HepG2 (cell line): ENCODE data around the gene LMX1B. TPM values are rescaled to one million over a fixed set of nuclear protein-coding genes. Genes with fewer than 3 reads are reported as not detected.

ENCODE experiments used
- ATAC-seq: fragments of 200-7000 bp; cut with Tn5 transposase; 3 replicates; pipeline ENCODE4 v1.9.1; 2020; ENCODE audit warnings: mild to moderate bottlenecking, moderate library complexity
- BruUV-seq: library from RNA; stranded (reverse); fragments of 400-500 nt; replicated peaks from 2 replicates; lab custom pipeline; 2021; lab: Mats Ljungman, UMichigan
- CTCF ChIA-PET: fragments of 300-600 bp; formaldehyde crosslinking; extraction: SDS; loops from one replicate; lab custom pipeline; 2021; ENCODE audit warnings: low total read pairs, inconsistent platforms, low intra/inter-chr PET ratio; lab: Yijun Ruan, JAX
- POLR2A ChIA-PET: fragments of 350-600 bp; sonication (Branson Sonifier 250); formaldehyde crosslinking; loops from one replicate; lab custom pipeline; 2020; ENCODE audit warnings: antibody characterized with exemption, inconsistent platforms; lab: Yijun Ruan, JAX
- DNase-seq: peaks from one replicate; pipeline ENCODE4 v3.0.0-alpha.2; 2015; ENCODE audit warnings: low spot score
- FAIRE-seq: peaks from 3 replicates; lab custom pipeline; 2011; peaks lifted over from hg19 to GRCh38; lab: Jason Lieb, UNC
- H2AFZ ChIP-seq: one replicate; pipeline ENCODE4 v1.6.1; 2011; ENCODE audit warnings: low read length, inconsistent platforms
- H3K27ac ChIP-seq: fragments of 300-600 bp; 3 replicates; pipeline ENCODE4 v1.8.0; 2011; ENCODE audit warnings: mixed run types, mild to moderate bottlenecking, mixed read lengths, low read length, inconsistent platforms; ENCODE audit not compliant: insufficient read depth; ENCODE audit errors: extremely low read length
- H3K27me3 ChIP-seq, 2 experiments: fragments of 200-600 bp in 1 of 2; 2 replicates in 1 of 2; 3 replicates in 1 of 2; pipeline versions ENCODE4 v1.6.0 to v1.8.0; 2011; ENCODE audit warnings: low read length in 2 of 2, mild to moderate bottlenecking in 2 of 2, moderate library complexity in 2 of 2, inconsistent platforms in 1 of 2; ENCODE audit not compliant: insufficient read depth in 2 of 2, control insufficient read depth in 1 of 2
- H3K36me3 ChIP-seq, 2 experiments: fragments of 200-600 bp in 1 of 2; replicated peaks in 1 of 2; 2 replicates in 1 of 2; 3 replicates in 1 of 2; pipeline versions ENCODE4 v1.5.1 to v1.8.0; 2011; ENCODE audit warnings: low read length in 2 of 2, inconsistent platforms in 1 of 2; ENCODE audit not compliant: insufficient read depth in 2 of 2, control insufficient read depth in 1 of 2
- H3K4me1 ChIP-seq: 2 replicates; pipeline ENCODE4 v1.5.1; 2012; ENCODE audit warnings: low read length, inconsistent platforms; ENCODE audit not compliant: insufficient read depth
- H3K4me2 ChIP-seq: 2 replicates; pipeline ENCODE4 v1.6.0; 2011; ENCODE audit warnings: low read depth, low read length, inconsistent platforms
- H3K4me3 ChIP-seq, 3 experiments: fragments of 200-600 bp in 1 of 3; sonication (generic), shearing (Covaris generic) in 1 of 3; replicated peaks in 1 of 3; 2 replicates each; pipeline ENCODE4 v1.5.1; 2011 to 2016; ENCODE audit warnings: low read length in 3 of 3, inconsistent platforms in 2 of 3, low read depth in 2 of 3, mild to moderate bottlenecking in 2 of 3, control low read depth in 1 of 3, mixed read lengths in 1 of 3; ENCODE audit not compliant: insufficient read depth in 1 of 3
- H3K79me2 ChIP-seq: one replicate; pipeline ENCODE4 v1.6.1; 2011; ENCODE audit warnings: low read length, inconsistent platforms; ENCODE audit not compliant: insufficient read depth
- H3K9ac ChIP-seq: 2 replicates; pipeline ENCODE4 v1.6.0; 2011; ENCODE audit warnings: mild to moderate bottlenecking, low read depth, low read length, inconsistent platforms; ENCODE audit not compliant: insufficient read depth
- H3K9me3 ChIP-seq: 2 replicates; pipeline ENCODE4 v1.5.1; 2012; ENCODE audit warnings: mild to moderate bottlenecking, low read length
- H4K20me1 ChIP-seq: 2 replicates; pipeline ENCODE4 v1.6.0; 2011; ENCODE audit warnings: inconsistent platforms, mild to moderate bottlenecking, low read length, moderate library complexity; ENCODE audit not compliant: insufficient read depth
- CSRNP1 ChIP-seq: sonication (generic); formaldehyde crosslinking; IDR thresholded peaks from 2 replicates; pipeline ENCODE4 v1.8.1; 2023; ENCODE audit warnings: mild to moderate bottlenecking, missing genetic modification reagents
- EEA1 ChIP-seq: sonication (generic); formaldehyde crosslinking; IDR thresholded peaks from 2 replicates; pipeline ENCODE4 v1.5.1; 2020; ENCODE audit warnings: mild to moderate bottlenecking, missing genetic modification reagents, borderline replicate concordance
- HBP1 ChIP-seq: IDR thresholded peaks from 2 replicates; pipeline ENCODE4 v1.6.1; 2016; ENCODE audit warnings: low read depth, control low read depth
- NCOR1 ChIP-seq: fragments of 200-600 bp; sonication (generic); IDR thresholded peaks from 2 replicates; pipeline ENCODE4 v1.7.0; 2017; ENCODE audit warnings: antibody characterized with exemption, low read length, borderline replicate concordance
- PBX3 ChIP-seq: sonication (generic); formaldehyde crosslinking; IDR thresholded peaks from 2 replicates; pipeline ENCODE4 v1.8.1; 2023; ENCODE audit warnings: missing genetic modification reagents, inconsistent platforms, borderline replicate concordance
- SRSF1 ChIP-seq: fragments of 200-400 bp; formaldehyde crosslinking; optimal IDR thresholded peaks from 2 replicates; pipeline ENCODE3; 2017; ENCODE audit warnings: mild to moderate bottlenecking, low read depth, low read length, moderate library complexity
- ZBTB8A ChIP-seq: sonication (generic); formaldehyde crosslinking; IDR thresholded peaks from 2 replicates; pipeline ENCODE4 v1.4.0; 2020; ENCODE audit warnings: mild to moderate bottlenecking, low read depth, missing genetic modification reagents, borderline replicate concordance
- ZFP37 ChIP-seq: sonication (generic); formaldehyde crosslinking; IDR thresholded peaks from 2 replicates; pipeline ENCODE4 v1.4.0; 2020; ENCODE audit warnings: missing genetic modification reagents, borderline replicate concordance
- WGBS: methylation state at CpG from one replicate; pipeline ENCODE4 v1.1.6; 2017; ENCODE audit warnings: low lambda C conversion rate; 5-methylcytosine and 5-hydroxymethylcytosine counted together
- in situ Hi-C: cut with HindIII; loops from 2 replicates; pipeline ENCODE4 v1.10.0; 2017; ENCODE audit warnings: low pct_unique_long_range_greater_than_20kb; ENCODE audit not compliant: extremely low pct_ligation_motif_present
- intact Hi-C: fragments of 100-400 bp; cut with micrococcal nuclease; formaldehyde crosslinking; loops from one replicate; pipeline ENCODE4 v1.10.0; 2022; ENCODE audit not compliant: unreplicated experiment
- polyA plus RNA-seq, 8 experiments: library from polyadenylated mRNA; depleted of rRNA in 3 of 8; stranded (reverse) in 7 of 8; unstranded in 1 of 8; fragments of >200 nt; fragmentation: Illumina TruSeq in 4 of 8; extraction: Trizol in 4 of 8; gene quantifications; 2 replicates each; pipeline versions ENCODE4 v1.2.1 to v1.2.3, GENCODE V29; 2011 to 2016; ENCODE audit warnings: low read depth in 4 of 8, missing spikeins in 1 of 8, mixed read lengths in 1 of 8; ENCODE audit not compliant: insufficient read depth in 1 of 8
- total RNA-seq, 5 experiments: library from RNA; depleted of rRNA; stranded (reverse); fragments of >200 nt; fragmentation: Illumina TruSeq; extraction: Trizol; gene quantifications; 2 replicates each; pipeline ENCODE4 v1.2.3, GENCODE V29; 2016; ENCODE audit warnings: low read depth in 1 of 5

Gene LMX1B
- total and polyA plus RNA-seq, 2 of the 13 experiments (the other 11 are each of a cell fraction or from before 2014, with no cell fraction given) = not detected

GRCh38 chr9:126698251-126698650, 84.5 kb downstream of the LMX1B start:
- 0 out of 2 replicates have a peak, but pooled peaks cover 4% of the 10 kb centered on the region for H4K20me1 ChIP-seq
- H3K9ac ChIP-seq = no peak overlapping the region
- H3K27ac ChIP-seq = no peak overlapping the region
- WGBS = 35% methylated on average over 2 of the region's 2 CpGs
- BruUV-seq = no TSS peak
- no peaks in the 10 kb centered on the region for H3K4me1 ChIP-seq
- POLR2A ChIA-PET = no interaction called here
- H3K4me3 ChIP-seq = no peak overlapping the region
- no peaks in the 10 kb centered on the region for H3K36me3 ChIP-seq
- no peak for FAIRE-seq
- no peaks in the 10 kb centered on the region for H3K9me3 ChIP-seq
- no peak for ATAC-seq
- no peak overlapping the region for H2AFZ ChIP-seq
- H3K4me2 ChIP-seq = no peak overlapping the region
- CTCF ChIA-PET = no interaction called here
- no peak for DNase-seq
- intact Hi-C loops (no loop called here), in situ Hi-C loops (no loop called here)
- H3K27me3 ChIP-seq = peaks cover 10 to 87% of the 10 kb centered on the region in 2 experiments; a peak in 3 of 5 replicates
- no peaks in the 10 kb centered on the region for H3K79me2 ChIP-seq
- TF ChIP-seq HBP1 (CRISPR knock-in tag) (no peak), ZBTB8A (CRISPR knock-in tag) (no peak), EEA1 (CRISPR knock-in tag) (no peak), SRSF1 (no peak), PBX3 (no peak)

GRCh38 chr9:126698756-126699155, 85.0 kb downstream of the LMX1B start:
- no peak for DNase-seq
- ChIA-PET CTCF (no interaction called here), POLR2A (no interaction called here)
- intact Hi-C loops (no loop called here), in situ Hi-C loops (no loop called here)
- Histone ChIP-seq H4K20me1 (0 out of 2 replicates have a peak, but pooled peaks cover 4% of the 10 kb centered on the region), H3K9ac (no peak overlapping the region), H2AFZ (no peak overlapping the region), H3K9me3 (no peaks in the 10 kb centered on the region), H3K36me3 (no peaks in the 10 kb centered on the region), H3K27me3 (peaks cover 10 to 89% of the 10 kb centered on the region in 2 experiments; a peak in 3 of 5 replicates), H3K4me1 (no peaks in the 10 kb centered on the region), H3K27ac (no peak overlapping the region), H3K4me2 (no peak overlapping the region), H3K79me2 (no peaks in the 10 kb centered on the region), H3K4me3 (no peak overlapping the region)
- ATAC-seq = no peak
- no TSS peak for BruUV-seq
- no peak for FAIRE-seq
- WGBS = 0% methylated on average over 2 of the region's 5 CpGs
- TF ChIP-seq CSRNP1 (CRISPR knock-in tag) (no peak), NCOR1 (no peak), ZFP37 (CRISPR knock-in tag) (no peak)
